Measurements from ENCODE around the gene STOX1. TPM values are rescaled to one million over a fixed set of nuclear protein-coding genes. Genes with fewer than 3 reads are reported as not detected.
A peak's percentile ranks its signal among the peaks of the same experiment; 100 is the strongest.

The STOX1 gene
- total RNA-seq, 1 donor from 2014 or later: 4.0 TPM

DNA sequence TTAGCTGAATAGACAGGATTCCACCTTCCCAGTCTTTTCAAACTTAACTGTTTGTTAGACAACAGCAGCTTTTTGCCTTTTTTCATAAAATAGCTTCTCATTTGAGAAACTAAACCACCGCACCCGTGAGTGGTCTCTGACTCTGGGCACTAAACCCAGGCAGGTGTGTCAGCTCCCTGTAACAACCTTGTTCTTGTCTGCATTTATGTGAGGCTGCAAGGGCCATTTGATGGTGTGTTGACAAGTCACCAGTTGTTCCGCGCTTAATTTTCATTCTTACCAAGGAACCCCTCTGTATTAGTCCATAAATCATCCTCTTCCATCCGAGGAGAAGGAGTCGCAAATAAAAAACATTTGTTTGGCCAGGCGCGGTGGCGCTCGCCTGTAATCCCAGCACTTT lies 1.5 kb downstream of the STOX1 start:
- peaks cover 16% of the 10 kb centered on the region for H3K27me3 Mint-ChIP-seq
- no peaks in the 10 kb centered on the region for H3K4me1 Mint-ChIP-seq (ENCODE audit: unreplicated experiment)
- no peak for DNase-seq (ENCODE audit: extremely low spot score, unreplicated experiment)
- H3K9me3 Mint-ChIP-seq: no peaks in the 10 kb centered on the region
- no peak overlapping the region for H3K27ac Mint-ChIP-seq
- H3K36me3 Mint-ChIP-seq: no peaks in the 10 kb centered on the region
- H3K4me3 Mint-ChIP-seq: peak overlapping the region; percentile 80
- TF ChIP-seq, protein P1, sequence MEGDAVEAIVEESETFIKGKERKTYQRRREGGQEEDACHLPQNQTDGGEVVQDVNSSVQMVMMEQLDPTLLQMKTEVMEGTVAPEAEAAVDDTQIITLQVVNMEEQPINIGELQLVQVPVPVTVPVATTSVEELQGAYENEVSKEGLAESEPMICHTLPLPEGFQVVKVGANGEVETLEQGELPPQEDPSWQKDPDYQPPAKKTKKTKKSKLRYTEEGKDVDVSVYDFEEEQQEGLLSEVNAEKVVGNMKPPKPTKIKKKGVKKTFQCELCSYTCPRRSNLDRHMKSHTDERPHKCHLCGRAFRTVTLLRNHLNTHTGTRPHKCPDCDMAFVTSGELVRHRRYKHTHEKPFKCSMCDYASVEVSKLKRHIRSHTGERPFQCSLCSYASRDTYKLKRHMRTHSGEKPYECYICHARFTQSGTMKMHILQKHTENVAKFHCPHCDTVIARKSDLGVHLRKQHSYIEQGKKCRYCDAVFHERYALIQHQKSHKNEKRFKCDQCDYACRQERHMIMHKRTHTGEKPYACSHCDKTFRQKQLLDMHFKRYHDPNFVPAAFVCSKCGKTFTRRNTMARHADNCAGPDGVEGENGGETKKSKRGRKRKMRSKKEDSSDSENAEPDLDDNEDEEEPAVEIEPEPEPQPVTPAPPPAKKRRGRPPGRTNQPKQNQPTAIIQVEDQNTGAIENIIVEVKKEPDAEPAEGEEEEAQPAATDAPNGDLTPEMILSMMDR (conservative IDR thresholded peaks at IDR 0.05): no peak

DNA sequence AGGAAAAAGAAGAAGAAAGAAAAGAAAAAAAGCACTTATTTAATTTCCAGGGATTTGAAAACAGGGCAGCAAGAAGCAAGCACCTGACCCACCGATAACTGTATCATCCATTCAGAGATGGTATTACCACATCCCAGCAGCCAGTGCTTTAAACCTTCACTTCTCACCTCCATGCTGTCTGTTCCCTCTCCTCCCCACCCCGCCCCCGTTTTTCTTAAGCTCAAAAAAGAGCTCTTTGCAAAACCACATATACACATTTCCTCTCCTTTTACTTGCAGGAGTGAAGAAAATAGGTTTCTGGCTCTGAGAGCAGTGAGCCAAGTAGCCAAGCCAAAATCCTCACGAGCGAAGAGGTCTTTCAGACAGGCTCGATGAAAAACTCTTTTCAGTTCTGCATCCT lies 2.2 kb downstream of the STOX1 start:
- H3K36me3 Mint-ChIP-seq: no peaks in the 10 kb centered on the region
- H3K4me3 Mint-ChIP-seq: peak overlapping the region; percentile 47
- TF ChIP-seq, protein P1 (conservative IDR thresholded peaks at IDR 0.05): no peak
- no peak for DNase-seq (ENCODE audit: extremely low spot score, unreplicated experiment)
- H3K27ac Mint-ChIP-seq: no peak overlapping the region
- no peaks in the 10 kb centered on the region for H3K4me1 Mint-ChIP-seq (ENCODE audit: unreplicated experiment)
- H3K9me3 Mint-ChIP-seq: no peaks in the 10 kb centered on the region
- peaks cover 16% of the 10 kb centered on the region for H3K27me3 Mint-ChIP-seq

DNA sequence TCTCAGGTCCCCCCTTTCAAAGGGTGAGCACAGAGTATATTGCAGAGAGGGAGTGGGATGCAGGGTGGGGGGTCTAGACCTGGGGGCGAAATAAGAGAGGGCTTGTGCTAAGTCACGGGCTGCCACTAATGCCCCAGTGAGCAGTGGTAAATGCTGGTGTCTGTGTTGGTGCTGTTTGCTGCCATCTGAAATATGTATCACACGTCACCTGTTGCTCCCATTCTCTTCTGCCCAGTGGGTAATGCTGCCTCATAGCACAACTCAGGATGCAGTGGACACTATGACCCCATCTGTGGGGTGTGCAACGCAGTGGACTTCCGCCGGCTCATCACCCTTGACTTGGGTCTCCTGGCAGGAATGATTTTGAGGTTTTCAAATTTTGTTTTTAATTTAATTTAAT lies 2.6 kb downstream of the STOX1 start:
- Mint-ChIP-seq H3K36me3 (no peaks in the 10 kb centered on the region), H3K27me3 (peaks cover 13% of the 10 kb centered on the region), H3K27ac (no peak overlapping the region), H3K4me3 (peak overlapping the region; percentile 47), H3K9me3 (no peaks in the 10 kb centered on the region), H3K4me1 (ENCODE audit: unreplicated experiment) (no peaks in the 10 kb centered on the region)
- TF ChIP-seq, protein P1 (conservative IDR thresholded peaks at IDR 0.05): no peak
- DNase-seq (ENCODE audit: extremely low spot score, unreplicated experiment): no peak

DNA sequence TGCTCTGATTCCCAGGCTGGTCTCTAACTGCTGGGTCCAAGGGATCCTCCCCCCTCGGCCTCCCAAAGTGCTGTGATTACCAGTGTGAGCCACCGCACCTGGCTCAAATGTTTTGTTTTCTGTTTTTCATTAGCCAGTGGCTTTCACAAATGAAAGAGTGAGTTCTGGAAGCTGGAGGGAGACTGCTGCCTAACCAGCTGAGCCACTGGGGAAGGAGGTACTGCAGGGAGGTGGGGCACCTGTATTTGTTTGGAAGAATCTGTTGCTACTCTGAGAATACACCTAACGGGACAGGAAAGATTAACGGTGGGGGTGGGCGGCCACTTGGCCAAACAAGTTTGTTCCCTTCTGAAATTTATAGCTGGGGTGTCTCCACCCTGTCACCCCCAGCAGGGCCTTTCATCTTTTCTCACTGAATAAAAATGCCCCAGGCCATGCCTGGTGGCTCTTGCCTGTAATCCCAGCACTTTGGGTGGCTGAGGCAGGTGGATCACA lies 4.7 kb downstream of the STOX1 start:
- H3K27ac Mint-ChIP-seq: no peak overlapping the region
- peaks cover 8% of the 10 kb centered on the region for H3K27me3 Mint-ChIP-seq
- H3K36me3 Mint-ChIP-seq: no peaks in the 10 kb centered on the region
- TF ChIP-seq, protein P1 (conservative IDR thresholded peaks at IDR 0.05): no peak
- DNase-seq (ENCODE audit: extremely low spot score, unreplicated experiment): no peak
- H3K4me3 Mint-ChIP-seq: peak overlapping the region; percentile 57
- no peaks in the 10 kb centered on the region for H3K4me1 Mint-ChIP-seq (ENCODE audit: unreplicated experiment)
- no peaks in the 10 kb centered on the region for H3K9me3 Mint-ChIP-seq

DNA sequence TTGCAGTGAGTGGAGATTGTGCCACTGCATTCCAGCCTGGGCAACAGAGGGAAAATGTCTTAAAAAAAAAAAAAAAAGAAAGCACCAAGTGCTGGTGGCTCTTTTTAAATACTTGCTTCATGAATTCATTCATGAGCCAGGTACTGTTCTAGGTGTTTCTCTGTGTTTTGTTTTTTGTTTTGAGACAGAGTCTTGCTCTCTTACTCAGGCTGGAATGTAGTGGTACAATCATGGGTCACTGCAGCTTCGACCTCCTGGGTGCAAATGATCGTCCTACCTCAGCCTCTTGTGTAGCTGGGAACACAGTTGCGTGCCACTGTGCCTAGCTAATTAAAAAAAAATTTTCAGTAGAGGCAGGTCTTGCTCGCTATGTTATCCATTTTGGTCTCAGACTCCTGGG lies 5.3 kb downstream of the STOX1 start:
- TF ChIP-seq, protein P1 (conservative IDR thresholded peaks at IDR 0.05): no peak
- Mint-ChIP-seq H3K4me3 (no peak overlapping the region), H3K36me3 (no peaks in the 10 kb centered on the region), H3K27ac (no peak overlapping the region), H3K9me3 (no peaks in the 10 kb centered on the region), H3K4me1 (ENCODE audit: unreplicated experiment) (no peaks in the 10 kb centered on the region), H3K27me3 (peaks cover 8% of the 10 kb centered on the region)
- no peak for DNase-seq (ENCODE audit: extremely low spot score, unreplicated experiment)

Measured in type B pancreatic cell (in vitro differentiated cells).